Epithelial cell of proximal tubule (primary cell): ENCODE results near the gene ALKBH1. TPM values are rescaled to one million over a fixed set of nuclear protein-coding genes. Genes with fewer than 3 reads are reported as not detected.

Source experiments
- DNase-seq: peaks from one replicate; pipeline ENCODE4 v3.0.0-alpha.2; 2011; ENCODE audit warnings: low read depth
- H3K4me3 ChIP-seq: 2 replicates; pipeline ENCODE4 v1.5.1; 2011; ENCODE audit warnings: low read depth, mild to moderate bottlenecking, low read length
- CTCF ChIP-seq: conservative IDR thresholded peaks from 2 replicates; pipeline ENCODE4 v1.5.1; 2012; ENCODE audit warnings: low read depth, mild to moderate bottlenecking, low read length
- total RNA-seq: library from RNA; depleted of rRNA; stranded (reverse); fragments of >200 nt; gene quantifications from 2 replicates; pipeline ENCODE4 v1.2.3, GENCODE V29; 2015

The ALKBH1 gene
- total RNA-seq, 1 donor from 2014 or later: 7.3 TPM

GRCh38 chr14:77659831-77660230, 48.0 kb downstream of the ALKBH1 start:
- no peak for DNase-seq
- no peak overlapping the region for H3K4me3 ChIP-seq
- TF ChIP-seq CTCF: no peak

DNA sequence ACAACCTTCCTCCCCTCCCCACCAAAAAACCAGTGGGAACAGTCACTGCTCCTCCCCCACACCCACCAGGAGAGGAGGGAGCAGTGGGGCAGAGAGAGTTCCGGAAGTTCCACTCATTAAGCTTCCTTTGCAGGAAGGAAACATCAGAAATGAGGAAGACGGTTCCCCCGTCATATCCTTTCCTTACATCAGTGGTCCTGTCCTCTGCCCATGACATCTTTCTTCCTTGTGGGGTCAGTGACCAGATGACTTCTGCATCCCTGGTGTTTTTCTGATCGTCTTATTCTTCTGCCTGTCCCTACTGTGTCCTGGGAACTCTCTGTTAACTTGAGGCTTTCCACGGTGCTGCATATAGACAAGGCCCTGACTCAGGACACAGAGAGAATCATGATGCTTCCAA, 50.5 kb downstream of the ALKBH1 start:
- H3K4me3 ChIP-seq: no peak overlapping the region
- no peak for TF ChIP-seq CTCF
- no peak for DNase-seq

GRCh38 chr14:77654001-77654441, 53.8 kb downstream of the ALKBH1 start:
- H3K4me3 ChIP-seq: no peak overlapping the region
- TF ChIP-seq CTCF: no peak

DNA sequence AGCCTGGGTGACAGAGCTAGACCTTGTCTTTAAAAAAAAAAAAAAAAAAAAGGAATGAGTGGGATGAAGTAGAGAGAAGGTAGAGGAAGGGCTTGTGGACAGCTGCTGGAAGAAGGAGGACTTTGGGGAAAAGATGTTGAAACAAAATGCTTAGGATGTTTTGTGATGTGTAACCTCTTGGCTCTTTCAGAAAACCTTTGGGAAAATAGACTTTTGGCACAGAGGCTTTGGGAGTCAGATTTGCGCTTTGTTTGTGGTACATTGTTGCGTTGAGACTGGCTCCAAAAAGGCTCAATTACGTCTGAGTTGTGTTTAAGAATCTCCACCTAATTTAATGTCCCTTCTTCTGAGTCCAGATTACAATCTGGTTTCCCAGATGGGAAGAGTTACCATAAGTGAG, 58.5 kb downstream of the ALKBH1 start:
- no peak for TF ChIP-seq CTCF
- no peak overlapping the region for H3K4me3 ChIP-seq
- no peak for DNase-seq

More at GRCh38 chr14:77654001-77654441, 53.8 kb downstream of the ALKBH1 start:
- DNase-seq: no peak

- no peak for DNase-seq
- no peak overlapping the region for H3K4me3 ChIP-seq
- TF ChIP-seq CTCF: no peak
Observed at GRCh38 chr14:77648520-77649200, 59.2 kb downstream of the ALKBH1 start.

- TF ChIP-seq CTCF: no peak
- DNase-seq: no peak
- no peak overlapping the region for H3K4me3 ChIP-seq
Observed at GRCh38 chr14:77647853-77648252, 60.0 kb downstream of the ALKBH1 start.

- TF ChIP-seq CTCF: no peak
- no peak for DNase-seq
- no peak overlapping the region for H3K4me3 ChIP-seq
Observed at GRCh38 chr14:77646907-77647306, 60.9 kb downstream of the ALKBH1 start.
